K562 (cell line): ENCODE results near the gene LMTK2. TPM values are rescaled to one million over a fixed set of nuclear protein-coding genes. Genes with fewer than 3 reads are reported as not detected.

ENCODE experiments used
- ATAC-seq: fragments of 200-7000 bp; cut with Tn5 transposase; 3 replicates; pipeline ENCODE4 v1.9.1; 2020; ENCODE audit warnings: moderate library complexity
- BruUV-seq: library from RNA; stranded (reverse); fragments of 400-500 nt; replicated peaks from 2 replicates; lab custom pipeline; 2021; lab: Mats Ljungman, UMichigan
- CTCF ChIA-PET: fragments of 300-600 bp; formaldehyde crosslinking; extraction: SDS; loops from one replicate; lab custom pipeline; 2021; ENCODE audit warnings: low intra/inter-chr PET ratio; lab: Yijun Ruan, JAX
- POLR2A ChIA-PET: fragments of 300-600, 350-650 bp; sonication (Branson Sonifier 250); formaldehyde crosslinking; extraction: SDS; loops from one replicate; lab custom pipeline; 2021; ENCODE audit warnings: antibody characterized with exemption, inconsistent platforms; lab: Yijun Ruan, JAX
- DNase-seq, 4 experiments: peaks; one replicate each; pipeline versions ENCODE4 v3.0.0 to v3.0.0-alpha.2; 2011 to 2018; ENCODE audit warnings: low spot score in 3 of 4, mixed read lengths in 3 of 4; ENCODE audit errors: extremely low read depth in 1 of 4
- FAIRE-seq: peaks from 2 replicates; lab custom pipeline; 2011; peaks lifted over from hg19 to GRCh38; lab: Jason Lieb, UNC
- H2AFZ ChIP-seq: 2 replicates; pipeline ENCODE4 v1.6.0; 2011; ENCODE audit warnings: low read depth, low read length, control low read depth, inconsistent platforms
- H3K27ac ChIP-seq: fragments of 200-600 bp; 3 replicates; pipeline ENCODE4 v1.8.0; 2011; ENCODE audit warnings: low read depth, mild to moderate bottlenecking, control low read depth, inconsistent platforms, low read length, moderate library complexity, mixed read lengths; ENCODE audit errors: extremely low read depth
- H3K27me3 ChIP-seq, 2 experiments: fragments of 300-600 bp in 1 of 2; 2 replicates in 1 of 2; 3 replicates in 1 of 2; pipeline versions ENCODE4 v1.6.0 to v1.8.0; 2011; ENCODE audit warnings: inconsistent platforms in 2 of 2, low read length in 2 of 2, mild to moderate bottlenecking in 1 of 2, mixed read lengths in 1 of 2, moderate library complexity in 1 of 2; ENCODE audit not compliant: control insufficient read depth in 2 of 2, insufficient read depth in 2 of 2
- H3K36me3 ChIP-seq: fragments of 300-600 bp; 3 replicates; pipeline ENCODE4 v1.8.0; 2011; ENCODE audit warnings: mild to moderate bottlenecking, low read length, inconsistent platforms; ENCODE audit not compliant: control insufficient read depth, insufficient read depth
- H3K4me1 ChIP-seq, 2 experiments: fragments of 200-600 bp in 1 of 2; replicated peaks in 1 of 2; 2 replicates in 1 of 2; 3 replicates in 1 of 2; pipeline versions ENCODE4 v1.5.1 to v1.8.0; 2011; ENCODE audit warnings: inconsistent platforms in 2 of 2, low read length in 2 of 2, mild to moderate bottlenecking in 1 of 2, mixed read lengths in 1 of 2, moderate library complexity in 1 of 2; ENCODE audit not compliant: control insufficient read depth in 2 of 2, insufficient read depth in 2 of 2
- H3K4me2 ChIP-seq: 2 replicates; pipeline ENCODE4 v1.6.1; 2011; ENCODE audit warnings: low read length, control low read depth, inconsistent platforms, mixed read lengths; ENCODE audit not compliant: insufficient read depth
- H3K4me3 ChIP-seq: fragments of 200-600 bp; sonication (generic), shearing (Covaris generic); 2 replicates; pipeline ENCODE4 v1.5.1; 2016; ENCODE audit warnings: control low read depth, inconsistent platforms
- H3K79me2 ChIP-seq: fragments of 200-600 bp; 3 replicates; pipeline ENCODE4 v1.8.0; 2011; ENCODE audit warnings: low read length, inconsistent platforms; ENCODE audit not compliant: control insufficient read depth, insufficient read depth
- H3K9ac ChIP-seq, 2 experiments: 2 replicates each; pipeline versions ENCODE4 v1.6.0 to v1.6.1; 2011; ENCODE audit warnings: low read depth in 2 of 2, low read length in 2 of 2, control low read depth in 1 of 2, inconsistent platforms in 1 of 2, mild to moderate bottlenecking in 1 of 2, mixed read lengths in 1 of 2; ENCODE audit not compliant: insufficient read depth in 1 of 2
- H3K9me1 ChIP-seq: one replicate; pipeline ENCODE4 v1.6.0; 2011; ENCODE audit warnings: inconsistent platforms, mild to moderate bottlenecking, low read length, moderate library complexity; ENCODE audit not compliant: control insufficient read depth, insufficient read depth
- H3K9me3 ChIP-seq: replicated peaks from 2 replicates; pipeline ENCODE4 v1.5.1; 2011; ENCODE audit warnings: low read depth, low read length, inconsistent platforms; ENCODE audit not compliant: control insufficient read depth, insufficient read depth
- H4K20me1 ChIP-seq: replicated peaks from 2 replicates; pipeline ENCODE4 v1.6.1; 2011; ENCODE audit warnings: low read length, inconsistent platforms, mixed read lengths; ENCODE audit not compliant: control insufficient read depth, insufficient read depth
- CBX8 ChIP-seq: fragments of 200-600 bp; sonication (generic); IDR thresholded peaks from 2 replicates; pipeline ENCODE4 v1.6.1; 2012; ENCODE audit warnings: borderline replicate concordance, mixed run types, low read depth, mild to moderate bottlenecking, moderate library complexity, mixed read lengths, low read length, control low read depth, inconsistent platforms; ENCODE audit not compliant: poor library complexity, severe bottlenecking; ENCODE audit errors: extremely low read depth
- ELF1 ChIP-seq: fragments of 200-800 bp; sonication (Bioruptor generic); IDR thresholded peaks from 2 replicates; pipeline ENCODE4 v1.6.1; 2016; ENCODE audit warnings: missing genetic modification characterization, missing compliant biosample characterization
- HDAC1 ChIP-seq, 2 experiments: fragments of 450-650 bp; IDR thresholded peaks; 2 replicates each; pipeline ENCODE4 v1.6.1; 2016 to 2017; ENCODE audit warnings: inconsistent platforms in 1 of 2, mild to moderate bottlenecking in 1 of 2, moderate library complexity in 1 of 2
- NFATC3 ChIP-seq: fragments of 450-650 bp; IDR thresholded peaks from 2 replicates; pipeline ENCODE4 v1.6.1; 2017; ENCODE audit warnings: mild to moderate bottlenecking
- PTTG1 ChIP-seq: fragments of 450-650 bp; IDR thresholded peaks from 2 replicates; pipeline ENCODE4 v1.6.1; 2016; ENCODE audit warnings: low read depth, mild to moderate bottlenecking, missing genetic modification characterization, missing compliant biosample characterization
- ZNF586 ChIP-seq: fragments of 450-650 bp; formaldehyde crosslinking; conservative IDR thresholded peaks from 2 replicates; pipeline ENCODE4 v1.4.0; 2020; ENCODE audit warnings: mild to moderate bottlenecking, moderate library complexity
- WGBS: fragments of 100-300 bp; shearing (Covaris generic); methylation state at CpG from one replicate; pipeline ENCODE4 v1.1.6; 2016; ENCODE audit warnings: low coverage, mixed read lengths; ENCODE audit not compliant: insufficient coverage; ENCODE audit errors: missing lambda C conversion rate; 5-methylcytosine and 5-hydroxymethylcytosine counted together
- in situ Hi-C: fragments of 300-500 bp; cut with MboI; formaldehyde crosslinking; loops from 4 replicates; pipeline ENCODE4 v1.15.0; 2018; ENCODE audit warnings: inconsistent platforms, mixed read lengths
- intact Hi-C: fragments of 100-400 bp; cut with micrococcal nuclease; formaldehyde crosslinking; loops from 2 replicates; pipeline ENCODE4 v1.14.2; 2022
- polyA plus RNA-seq, 8 experiments: library from polyadenylated mRNA; depleted of rRNA in 4 of 8; stranded (reverse) in 5 of 8; unstranded in 3 of 8; fragments of >200 nt; fragmentation: Nextera tagmentation in 2 of 8; fragmentation: Illumina TruSeq in 1 of 8; extraction: Ambion mirVana in 2 of 8; extraction: Trizol in 1 of 8; gene quantifications; 2 replicates each; pipeline versions ENCODE4 v1.2.1 to v1.2.3, GENCODE V29; 2011 to 2014; ENCODE audit warnings: inconsistent platforms in 1 of 8, missing spikeins in 1 of 8
- total RNA-seq, 7 experiments: library from RNA; depleted of rRNA in 6 of 7; stranded (reverse); fragments of >200 nt in 6 of 7; fragmentation: Illumina TruSeq in 2 of 7; extraction: Trizol in 2 of 7; gene quantifications; 2 replicates each; pipeline versions ENCODE4 v1.2.1 to v1.2.3, GENCODE V29; 2011 to 2021; ENCODE audit warnings: low replicate concordance in 1 of 7
- TF ChIP-seq, protein P1 (sequence below): sonication (generic); formaldehyde crosslinking; IDR thresholded peaks from 2 replicates; pipeline ENCODE4 v1.4.0; 2020; ENCODE audit warnings: mild to moderate bottlenecking, missing genetic modification reagents
- TF ChIP-seq, protein P2 (sequence below): fragments of 450-650 bp; IDR thresholded peaks from 2 replicates; pipeline ENCODE4 v1.6.1; 2017; ENCODE audit warnings: antibody characterized with exemption, mild to moderate bottlenecking
- TF ChIP-seq, protein P3 (sequence below): conservative IDR thresholded peaks from 2 replicates; pipeline ENCODE4 v1.6.1; 2011; ENCODE audit warnings: low read depth, mild to moderate bottlenecking, low read length; ENCODE audit not compliant: control insufficient read depth
- TF ChIP-seq, protein P4 (sequence below): fragments of 250-450 bp; sonication (Bioruptor Pico); IDR thresholded peaks from 2 replicates; pipeline ENCODE4 v1.4.0; 2020; ENCODE audit warnings: borderline replicate concordance

Gene LMTK2
- total and polyA plus RNA-seq, 9 of the 15 experiments (the other 6 are each of a cell fraction or from before 2014, with no cell fraction given): 0.78 to 16.4 (median 6.3) TPM

DNA sequence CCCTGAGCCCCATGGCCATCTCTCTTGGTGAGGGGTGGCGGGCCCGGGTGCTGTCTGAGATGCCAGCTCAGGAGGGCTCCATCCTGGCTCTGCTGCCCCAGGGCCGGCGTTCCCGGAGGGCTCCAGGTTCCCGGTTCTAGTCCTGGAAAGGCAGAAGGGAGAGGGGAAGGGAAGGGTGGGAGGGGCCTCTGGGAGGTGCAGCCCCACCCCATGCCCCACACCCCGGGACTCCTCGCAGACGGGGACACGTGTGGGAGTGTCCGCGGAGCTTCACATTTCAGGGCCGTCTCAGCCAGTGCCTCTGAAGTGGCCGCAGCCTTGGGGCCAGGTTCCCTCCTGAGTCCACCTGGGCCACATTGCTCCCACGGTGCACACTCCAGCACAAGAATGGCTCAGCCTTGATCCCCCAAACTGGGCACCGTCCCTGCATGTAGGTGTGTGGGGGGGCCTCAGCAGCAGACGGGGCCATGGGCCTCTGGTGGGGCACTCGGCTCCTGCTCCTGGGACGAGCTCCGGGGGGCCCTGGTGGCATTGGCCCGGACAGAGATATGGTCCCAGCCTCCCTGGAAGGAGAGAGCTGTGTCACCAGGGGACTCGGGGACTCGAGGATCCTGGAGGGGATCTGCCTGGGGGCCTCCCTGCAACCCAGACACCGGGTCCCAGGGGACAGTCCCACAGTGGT is 110.4 kb downstream of the LMTK2 start:
- Histone ChIP-seq H3K79me2 (no peaks in the 10 kb centered on the region), H3K27ac (no peak overlapping the region), H4K20me1 (peaks cover 12% of the 10 kb centered on the region), H3K9me1 (no peaks in the 10 kb centered on the region), H3K36me3 (no peaks in the 10 kb centered on the region), H3K4me3 (no peak overlapping the region), H3K9ac (0 out of 4 replicates have a peak overlapping the region, but pooled peaks of 1 of the 2 experiments have one; percentile 23), H3K9me3 (no peaks in the 10 kb centered on the region), H3K4me1 (peaks cover 11 to 46% of the 10 kb centered on the region in 2 experiments; a peak in 3 of 5 replicates), H2AFZ (no peak overlapping the region), H3K27me3 (peaks cover 14 to 42% of the 10 kb centered on the region in 2 experiments; a peak in 4 of 5 replicates), H3K4me2 (no peak overlapping the region)
- intact Hi-C loops (no loop called here), in situ Hi-C loops (no loop called here)
- no peak for ATAC-seq
- ChIA-PET CTCF (no interaction called here), POLR2A (interaction anchor here (0.6 kb wide), 1 partner anchor 16 kb away, joined by 3 read pairs; no protein-coding TSS in a partner anchor)
- no peak for DNase-seq
- BruUV-seq: no TSS peak
- 29% methylated on average over 15 of the region's 24 CpGs for WGBS
- no peak for FAIRE-seq
- no peak for TF ChIP-seq NFATC3
- TF ChIP-seq, protein P1, sequence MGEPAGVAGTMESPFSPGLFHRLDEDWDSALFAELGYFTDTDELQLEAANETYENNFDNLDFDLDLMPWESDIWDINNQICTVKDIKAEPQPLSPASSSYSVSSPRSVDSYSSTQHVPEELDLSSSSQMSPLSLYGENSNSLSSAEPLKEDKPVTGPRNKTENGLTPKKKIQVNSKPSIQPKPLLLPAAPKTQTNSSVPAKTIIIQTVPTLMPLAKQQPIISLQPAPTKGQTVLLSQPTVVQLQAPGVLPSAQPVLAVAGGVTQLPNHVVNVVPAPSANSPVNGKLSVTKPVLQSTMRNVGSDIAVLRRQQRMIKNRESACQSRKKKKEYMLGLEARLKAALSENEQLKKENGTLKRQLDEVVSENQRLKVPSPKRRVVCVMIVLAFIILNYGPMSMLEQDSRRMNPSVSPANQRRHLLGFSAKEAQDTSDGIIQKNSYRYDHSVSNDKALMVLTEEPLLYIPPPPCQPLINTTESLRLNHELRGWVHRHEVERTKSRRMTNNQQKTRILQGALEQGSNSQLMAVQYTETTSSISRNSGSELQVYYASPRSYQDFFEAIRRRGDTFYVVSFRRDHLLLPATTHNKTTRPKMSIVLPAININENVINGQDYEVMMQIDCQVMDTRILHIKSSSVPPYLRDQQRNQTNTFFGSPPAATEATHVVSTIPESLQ (CRISPR knock-in tag): no peak
- no peak for TF ChIP-seq PTTG1
- TF ChIP-seq, protein P2, sequence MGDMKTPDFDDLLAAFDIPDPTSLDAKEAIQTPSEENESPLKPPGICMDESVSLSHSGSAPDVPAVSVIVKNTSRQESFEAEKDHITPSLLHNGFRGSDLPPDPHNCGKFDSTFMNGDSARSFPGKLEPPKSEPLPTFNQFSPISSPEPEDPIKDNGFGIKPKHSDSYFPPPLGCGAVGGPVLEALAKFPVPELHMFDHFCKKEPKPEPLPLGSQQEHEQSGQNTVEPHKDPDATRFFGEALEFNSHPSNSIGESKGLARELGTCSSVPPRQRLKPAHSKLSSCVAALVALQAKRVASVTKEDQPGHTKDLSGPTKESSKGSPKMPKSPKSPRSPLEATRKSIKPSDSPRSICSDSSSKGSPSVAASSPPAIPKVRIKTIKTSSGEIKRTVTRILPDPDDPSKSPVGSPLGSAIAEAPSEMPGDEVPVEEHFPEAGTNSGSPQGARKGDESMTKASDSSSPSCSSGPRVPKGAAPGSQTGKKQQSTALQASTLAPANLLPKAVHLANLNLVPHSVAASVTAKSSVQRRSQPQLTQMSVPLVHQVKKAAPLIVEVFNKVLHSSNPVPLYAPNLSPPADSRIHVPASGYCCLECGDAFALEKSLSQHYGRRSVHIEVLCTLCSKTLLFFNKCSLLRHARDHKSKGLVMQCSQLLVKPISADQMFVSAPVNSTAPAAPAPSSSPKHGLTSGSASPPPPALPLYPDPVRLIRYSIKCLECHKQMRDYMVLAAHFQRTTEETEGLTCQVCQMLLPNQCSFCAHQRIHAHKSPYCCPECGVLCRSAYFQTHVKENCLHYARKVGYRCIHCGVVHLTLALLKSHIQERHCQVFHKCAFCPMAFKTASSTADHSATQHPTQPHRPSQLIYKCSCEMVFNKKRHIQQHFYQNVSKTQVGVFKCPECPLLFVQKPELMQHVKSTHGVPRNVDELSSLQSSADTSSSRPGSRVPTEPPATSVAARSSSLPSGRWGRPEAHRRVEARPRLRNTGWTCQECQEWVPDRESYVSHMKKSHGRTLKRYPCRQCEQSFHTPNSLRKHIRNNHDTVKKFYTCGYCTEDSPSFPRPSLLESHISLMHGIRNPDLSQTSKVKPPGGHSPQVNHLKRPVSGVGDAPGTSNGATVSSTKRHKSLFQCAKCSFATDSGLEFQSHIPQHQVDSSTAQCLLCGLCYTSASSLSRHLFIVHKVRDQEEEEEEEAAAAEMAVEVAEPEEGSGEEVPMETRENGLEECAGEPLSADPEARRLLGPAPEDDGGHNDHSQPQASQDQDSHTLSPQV: no peak
- TF ChIP-seq, protein P3, sequence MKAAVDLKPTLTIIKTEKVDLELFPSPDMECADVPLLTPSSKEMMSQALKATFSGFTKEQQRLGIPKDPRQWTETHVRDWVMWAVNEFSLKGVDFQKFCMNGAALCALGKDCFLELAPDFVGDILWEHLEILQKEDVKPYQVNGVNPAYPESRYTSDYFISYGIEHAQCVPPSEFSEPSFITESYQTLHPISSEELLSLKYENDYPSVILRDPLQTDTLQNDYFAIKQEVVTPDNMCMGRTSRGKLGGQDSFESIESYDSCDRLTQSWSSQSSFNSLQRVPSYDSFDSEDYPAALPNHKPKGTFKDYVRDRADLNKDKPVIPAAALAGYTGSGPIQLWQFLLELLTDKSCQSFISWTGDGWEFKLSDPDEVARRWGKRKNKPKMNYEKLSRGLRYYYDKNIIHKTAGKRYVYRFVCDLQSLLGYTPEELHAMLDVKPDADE: no peak
- no peak for TF ChIP-seq ZNF586 (CRISPR knock-in tag)
- TF ChIP-seq CBX8: no peak
- TF ChIP-seq, protein P4, sequence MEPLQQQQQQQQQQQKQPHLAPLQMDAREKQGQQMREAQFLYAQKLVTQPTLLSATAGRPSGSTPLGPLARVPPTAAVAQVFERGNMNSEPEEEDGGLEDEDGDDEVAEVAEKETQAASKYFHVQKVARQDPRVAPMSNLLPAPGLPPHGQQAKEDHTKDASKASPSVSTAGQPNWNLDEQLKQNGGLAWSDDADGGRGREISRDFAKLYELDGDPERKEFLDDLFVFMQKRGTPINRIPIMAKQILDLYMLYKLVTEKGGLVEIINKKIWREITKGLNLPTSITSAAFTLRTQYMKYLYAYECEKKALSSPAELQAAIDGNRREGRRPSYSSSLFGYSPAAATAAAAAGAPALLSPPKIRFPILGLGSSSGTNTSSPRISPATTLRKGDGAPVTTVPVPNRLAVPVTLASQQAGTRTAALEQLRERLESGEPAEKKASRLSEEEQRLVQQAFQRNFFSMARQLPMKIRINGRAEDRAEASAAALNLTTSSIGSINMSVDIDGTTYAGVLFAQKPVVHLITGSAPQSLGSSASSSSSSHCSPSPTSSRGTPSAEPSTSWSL (CRISPR knock-in tag): no peak
- no peak for TF ChIP-seq HDAC1 (IDR thresholded peaks at IDR 0.05)
- no peak for TF ChIP-seq ELF1 (tag)
